Neural cell (in vitro differentiated cells): ENCODE data around the gene AP3B1.

Source experiments
- CTCF ChIP-seq: fragments of 450-650 bp; IDR thresholded peaks from 2 replicates; pipeline ENCODE4 v1.5.1; 2014; ENCODE audit warnings: antibody characterized with exemption, mild to moderate bottlenecking, moderate library complexity; ENCODE audit not compliant: poor library complexity, severe bottlenecking
- EP300 ChIP-seq: fragments of 450-650 bp; conservative IDR thresholded peaks from 2 replicates; pipeline ENCODE4 v1.6.1; 2014; ENCODE audit warnings: antibody characterized with exemption, mild to moderate bottlenecking, moderate library complexity; ENCODE audit not compliant: poor library complexity, severe bottlenecking
- EZH2 ChIP-seq: fragments of 200-600, 300-800 bp; shearing (Covaris generic), sonication (generic); IDR thresholded peaks from 2 replicates; pipeline ENCODE4 v1.6.1; 2014; ENCODE audit warnings: antibody characterized with exemption, low read length, borderline replicate concordance, mild to moderate bottlenecking; ENCODE audit not compliant: insufficient read depth, poor library complexity, severe bottlenecking
- MXI1 ChIP-seq: fragments of 450-650 bp; conservative IDR thresholded peaks from 2 replicates; pipeline ENCODE4 v1.6.1; 2014; ENCODE audit warnings: antibody characterized with exemption, mild to moderate bottlenecking; ENCODE audit not compliant: poor library complexity, severe bottlenecking
- POLR2AphosphoS5 ChIP-seq: IDR thresholded peaks from 2 replicates; pipeline ENCODE4 v1.6.1; 2012
- RAD21 ChIP-seq: fragments of 450-650 bp; conservative IDR thresholded peaks from 2 replicates; pipeline ENCODE4 v1.6.1; 2014; ENCODE audit warnings: antibody characterized with exemption, mild to moderate bottlenecking, moderate library complexity
- REST ChIP-seq: IDR thresholded peaks from 2 replicates; pipeline ENCODE4 v1.6.1; 2012; ENCODE audit warnings: borderline replicate concordance
- TAF1 ChIP-seq: IDR thresholded peaks from 2 replicates; pipeline ENCODE4 v1.6.1; 2012; ENCODE audit warnings: low read depth

DNA sequence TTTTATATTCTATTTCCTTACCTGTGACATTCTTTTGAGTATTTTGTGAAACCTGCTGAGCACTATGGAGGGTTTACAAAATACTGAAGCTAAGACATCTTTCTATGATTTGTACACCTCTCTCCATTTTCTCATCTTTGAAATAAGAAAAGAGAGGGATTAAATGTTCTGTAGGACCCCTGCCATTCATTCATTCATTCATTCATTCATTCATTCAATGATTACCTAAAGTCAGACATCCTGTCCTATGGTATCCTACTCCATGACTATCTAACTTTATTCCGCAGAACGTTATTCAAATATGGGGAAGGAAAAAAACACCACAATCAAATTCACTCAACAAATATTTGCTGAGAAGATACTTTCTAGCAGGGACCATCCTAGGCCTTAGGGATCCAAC lies 51.4 kb downstream of the AP3B1 start:
- TF ChIP-seq CTCF = no peak
- no peak for TF ChIP-seq EP300
- no peak for TF ChIP-seq EZH2
- no peak for TF ChIP-seq TAF1
- no peak for TF ChIP-seq RAD21
- no peak for TF ChIP-seq REST
- no peak for TF ChIP-seq POLR2AphosphoS5
- TF ChIP-seq MXI1 = no peak
